Measurements from ENCODE around the gene INTU.
"Not testable (repeated sequence)": the region's sequence is repeated elsewhere in the genome, so short reads cannot be mapped to it uniquely, and the experiment has no call there.

Gene INTU

GRCh38 chr4:127632420-127633403, at the start of gene INTU:
INTU (plus strand) TSS chr4:127632957; CDS start chr4:127633035, 78 bp downstream.
- DNase-seq, result peak; percentile 82 to 90

- DNase-seq, result not testable (repeated sequence)
Observed at GRCh38 chr4:127586496-127586895, 46.3 kb upstream of the INTU start.

DNA sequence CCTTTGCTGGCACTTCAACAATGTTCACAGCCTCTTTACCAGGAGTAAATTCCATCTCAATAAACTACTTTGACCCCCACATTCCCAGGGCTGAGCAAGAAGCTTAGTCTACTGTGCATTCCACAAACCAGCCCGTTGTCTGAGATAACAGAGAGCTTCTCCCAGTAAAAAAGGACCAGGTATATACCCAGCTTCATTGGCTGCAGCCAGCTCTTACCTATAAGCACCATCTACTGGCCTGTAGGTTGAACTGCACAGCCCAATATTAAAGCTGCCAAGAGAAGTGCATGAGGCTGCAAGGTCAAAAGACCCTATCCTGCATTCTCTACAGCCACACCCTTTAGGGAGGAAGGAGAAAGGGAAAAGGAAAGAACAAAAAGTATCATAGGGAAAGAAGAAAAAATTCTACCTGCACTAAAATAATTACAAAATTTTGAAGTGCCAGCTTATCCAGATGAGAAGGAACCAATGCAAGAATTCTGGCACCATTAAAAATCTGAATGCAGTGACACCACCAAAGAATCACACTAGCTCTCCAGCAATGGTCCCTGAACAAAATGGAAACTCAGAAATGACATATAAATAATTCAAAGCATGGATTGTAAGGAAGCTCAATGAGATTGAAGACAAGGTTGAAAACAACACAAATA, 45.7 kb upstream of the INTU start:
- DNase-seq, result peak in 1 of 2 experiments; percentile 38

DNA sequence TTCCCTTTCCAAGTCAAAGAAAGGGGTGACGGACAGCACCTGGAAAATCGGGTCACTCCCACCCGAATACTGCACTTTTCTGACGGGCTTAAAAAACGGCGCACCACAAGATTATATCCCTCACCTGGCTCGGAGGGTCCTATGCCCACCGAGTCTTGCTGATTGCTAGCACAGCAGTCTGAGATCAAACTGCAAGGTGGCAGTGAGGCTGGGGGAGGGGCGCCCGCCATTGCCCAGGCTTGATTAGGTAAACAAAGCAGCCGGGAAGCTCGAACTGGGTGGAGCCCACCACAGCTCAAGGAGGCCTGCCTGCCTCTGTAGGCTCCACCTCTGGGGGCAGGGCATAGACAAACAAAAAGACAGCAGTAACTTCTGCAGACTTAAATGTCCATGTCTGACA, 43.6 kb upstream of the INTU start:
- DNase-seq, result not testable (repeated sequence)

DNA sequence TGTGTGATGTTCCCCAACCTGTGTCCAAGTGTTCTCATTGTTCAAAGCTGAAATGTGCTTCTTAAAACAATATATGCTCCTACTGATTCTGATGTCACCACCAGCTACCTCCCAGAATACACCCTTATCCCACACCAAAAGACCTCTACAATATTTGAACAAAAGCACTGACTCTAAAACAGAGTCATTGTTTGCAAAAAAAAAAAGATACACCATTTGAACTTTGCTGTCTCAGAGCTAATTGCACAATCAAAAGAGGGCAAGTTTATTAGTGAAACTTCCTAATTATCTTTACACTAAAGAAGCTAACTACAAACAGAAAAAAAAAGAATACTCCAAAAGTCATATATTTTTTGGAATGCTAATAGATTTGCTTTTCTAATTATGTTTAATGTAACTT, 34.1 kb upstream of the INTU start:
- DNase-seq, result no peak

- DNase-seq, result peak in 1 of 2 experiments; percentile 11
Observed at GRCh38 chr4:127601029-127601428, 31.7 kb upstream of the INTU start.

DNA sequence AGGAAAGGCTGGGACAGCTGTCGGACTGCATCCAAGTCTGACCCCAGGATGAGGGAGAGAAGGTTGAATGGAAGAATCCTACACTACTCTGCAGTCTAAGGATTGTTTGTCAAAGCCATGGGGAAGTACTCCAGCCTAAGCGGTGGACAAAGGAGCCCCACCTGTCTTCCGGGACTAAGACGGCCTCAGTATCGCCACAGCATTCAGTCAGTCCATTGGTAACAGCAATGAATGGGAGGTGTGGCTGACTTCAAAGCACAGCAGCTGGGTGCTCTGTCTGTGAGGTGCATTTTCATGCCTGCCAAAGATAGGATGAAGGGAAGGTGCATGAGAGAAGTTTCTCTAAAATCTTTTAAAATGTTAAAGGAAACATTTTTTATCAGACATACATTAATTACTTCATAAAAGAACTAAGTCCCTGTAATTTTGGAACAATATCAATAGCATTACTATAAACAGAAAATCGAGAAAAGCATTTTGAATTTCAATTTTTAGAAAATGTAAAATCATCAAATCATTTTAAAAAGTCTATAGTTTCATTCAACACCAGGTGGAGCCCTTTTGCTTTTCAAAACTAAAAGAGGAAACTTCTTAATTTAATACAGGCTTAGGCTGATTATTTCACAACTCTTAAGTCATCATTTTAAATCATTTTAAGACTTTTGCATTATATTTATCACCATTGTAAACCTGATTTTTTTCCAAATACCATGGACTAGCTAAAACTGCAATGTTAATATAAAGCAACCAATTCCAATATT, 27.6 kb upstream of the INTU start:
- peak; percentile 55 to 79 for DNase-seq

- no peak for DNase-seq
Observed at GRCh38 chr4:127606823-127607222, 25.9 kb upstream of the INTU start.

- no peak for DNase-seq
Observed at GRCh38 chr4:127609484-127609883, 23.3 kb upstream of the INTU start.

- no peak for DNase-seq
Observed at GRCh38 chr4:127610488-127610887, 22.3 kb upstream of the INTU start.

GRCh38 chr4:127616898-127617297, 15.9 kb upstream of the INTU start:
- no peak for DNase-seq

DNA sequence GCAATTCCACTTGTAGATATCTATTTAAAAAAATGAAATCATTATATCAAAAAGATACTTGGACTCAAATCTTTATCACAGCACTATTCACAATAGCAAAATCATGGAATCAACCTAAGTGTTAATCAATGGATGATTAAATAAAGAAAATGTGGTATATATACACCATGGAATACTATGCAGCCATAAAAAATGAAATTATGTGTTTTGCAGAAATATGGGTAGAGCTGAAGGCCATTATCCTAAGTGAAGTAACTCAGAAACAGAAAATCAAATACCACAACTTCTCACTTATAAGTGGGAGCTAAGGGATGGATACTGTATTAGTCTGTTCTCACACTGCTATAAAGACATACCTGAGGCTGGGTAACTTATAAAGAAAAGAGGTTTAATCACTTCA, 14.3 kb upstream of the INTU start:
- no peak for DNase-seq

DNA sequence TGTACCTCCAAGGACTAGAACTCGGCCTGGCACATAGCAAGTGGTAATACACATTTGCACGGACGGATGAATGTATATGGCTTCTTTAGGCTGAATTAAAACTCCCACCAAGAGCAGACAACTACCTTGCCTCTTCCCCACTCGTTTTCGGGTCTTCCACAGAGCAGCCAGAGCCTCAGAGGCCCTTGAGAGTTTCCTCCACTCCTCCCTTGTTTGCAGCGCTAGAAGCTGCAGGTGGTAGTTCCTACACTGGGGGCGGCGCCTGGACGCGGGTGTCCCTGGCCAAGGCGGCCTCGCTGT, 10.2 kb upstream of the INTU start:
- no peak for DNase-seq

DNA sequence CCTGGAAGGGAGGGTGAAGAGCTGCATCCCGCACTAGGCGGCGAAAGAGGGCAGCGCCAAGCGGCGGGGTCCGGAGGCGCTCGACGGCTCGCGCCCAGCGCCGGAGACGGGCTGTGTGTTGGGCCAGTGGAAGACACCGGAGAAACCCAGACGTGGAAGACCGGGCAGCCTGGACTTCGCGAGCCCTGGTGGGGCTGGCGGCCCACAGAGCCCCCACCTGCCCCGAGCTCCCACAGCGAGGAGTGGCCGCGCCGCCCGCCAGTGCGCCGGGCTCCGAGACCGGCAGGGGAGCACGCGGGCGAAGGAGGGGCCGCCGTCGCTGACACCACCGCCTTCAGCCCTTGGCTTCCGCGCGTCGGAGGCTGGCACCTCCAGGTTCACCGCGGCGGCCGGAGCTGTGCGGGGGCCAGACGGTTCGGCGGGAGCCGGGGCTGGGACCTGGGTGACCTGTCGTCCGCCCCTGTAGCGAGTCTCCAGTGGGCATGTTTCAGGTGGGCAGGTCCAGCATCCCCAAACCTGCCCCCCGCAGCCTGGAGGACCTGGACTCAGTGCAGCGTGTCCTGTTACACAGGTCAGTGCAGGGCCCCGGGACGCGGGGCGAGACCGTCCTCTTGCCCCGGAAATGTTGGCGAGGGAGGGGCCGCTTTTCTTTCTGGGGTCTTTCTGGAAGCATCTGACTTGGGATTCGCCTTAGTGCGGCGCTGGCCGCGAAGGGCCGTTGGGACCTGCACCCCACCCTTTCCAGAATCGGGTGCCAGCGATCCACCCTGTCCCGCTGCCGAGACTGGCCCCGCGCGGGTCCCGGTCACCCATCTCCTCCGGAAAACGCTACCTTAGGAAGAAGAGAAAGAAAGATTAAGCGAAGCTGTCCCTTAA, 9.6 kb upstream of the INTU start:
- DNase-seq, result no peak

- DNase-seq, result no peak
Observed at GRCh38 chr4:127623797-127624083, 9.0 kb upstream of the INTU start.

DNA sequence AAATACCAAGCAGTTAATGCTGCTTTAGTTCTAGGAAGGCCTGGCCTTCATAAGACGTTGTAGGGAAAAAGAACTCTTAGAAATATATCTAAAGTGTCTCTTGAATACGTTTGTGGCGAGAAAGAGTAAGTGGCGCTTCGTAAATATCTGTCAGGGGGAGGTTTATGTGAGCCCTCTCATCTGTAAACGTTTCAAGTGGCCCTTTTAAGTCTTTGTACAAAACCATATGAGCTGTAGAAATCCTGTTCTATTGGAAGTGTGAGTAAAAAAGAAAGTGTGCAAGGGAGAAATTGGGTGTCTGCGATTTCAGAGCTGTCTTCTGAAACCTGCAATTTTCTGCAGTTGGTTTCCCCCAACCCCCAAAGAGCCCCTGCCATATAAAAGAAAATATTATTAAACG, 8.6 kb upstream of the INTU start:
- DNase-seq, result no peak

GRCh38 chr4:127629371-127629770, 3.4 kb upstream of the INTU start:
- no peak for DNase-seq

DNA sequence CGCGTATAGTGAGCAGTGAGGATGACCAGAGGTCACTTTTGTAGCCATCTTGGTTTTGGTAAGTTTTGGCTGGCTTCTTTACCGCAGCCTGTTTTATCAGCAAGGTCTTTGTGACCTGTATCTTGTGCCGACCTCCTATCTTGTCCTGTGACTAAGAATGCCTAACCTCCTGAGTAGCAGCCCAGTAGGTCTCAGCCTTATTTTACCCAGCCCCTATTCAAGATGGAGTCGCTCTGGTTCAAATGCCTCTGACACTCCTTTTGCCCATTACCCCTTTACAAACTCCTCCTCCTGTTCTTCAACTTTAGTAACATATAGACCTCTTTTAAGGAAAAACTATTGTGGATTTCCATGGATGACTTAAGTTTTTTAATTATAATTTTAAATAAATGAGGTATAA, 2.6 kb upstream of the INTU start:
- DNase-seq, result no peak

GRCh38 chr4:127631420-127631819, 1.3 kb upstream of the INTU start:
- DNase-seq, result no peak

DNA sequence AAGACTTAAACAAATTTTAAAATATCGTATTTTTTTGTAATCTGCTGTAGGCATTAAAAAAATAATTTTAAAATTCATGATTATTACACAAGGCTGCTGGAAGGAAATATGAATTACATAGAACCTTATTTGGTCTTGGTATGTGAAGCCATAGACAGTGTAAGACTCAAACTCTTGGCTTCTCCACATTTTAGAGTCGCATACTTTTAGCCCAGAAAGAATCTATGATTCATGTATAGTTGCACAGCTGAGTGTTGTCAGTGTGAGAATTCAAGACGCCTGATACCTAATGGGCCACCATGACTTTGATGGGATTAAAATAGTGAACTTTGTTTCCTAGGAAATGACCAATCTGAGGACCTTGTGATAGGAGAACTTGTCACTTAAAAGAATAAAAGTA, 1.4 kb downstream of the INTU start:
- no peak for DNase-seq

DNA sequence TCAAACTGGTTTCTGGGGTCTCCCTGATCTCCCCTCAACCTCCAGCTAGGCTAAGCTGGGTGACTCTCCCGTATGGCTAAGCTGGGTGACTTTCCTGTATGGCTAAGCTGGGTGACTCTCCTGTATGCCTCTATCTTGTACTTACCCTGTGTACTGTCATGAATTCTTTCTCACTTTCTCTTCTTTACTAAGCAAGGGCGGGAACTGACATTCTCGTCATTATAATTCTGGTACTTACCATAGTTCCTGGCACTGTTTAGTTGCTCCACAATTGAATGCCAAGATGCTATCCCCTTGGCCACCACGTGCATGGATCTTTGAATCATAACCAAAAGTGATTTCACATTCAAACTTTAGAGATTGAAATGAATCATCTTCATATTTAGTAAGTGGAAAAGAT, 8.8 kb downstream of the INTU start:
- DNase-seq, result no peak

DNA sequence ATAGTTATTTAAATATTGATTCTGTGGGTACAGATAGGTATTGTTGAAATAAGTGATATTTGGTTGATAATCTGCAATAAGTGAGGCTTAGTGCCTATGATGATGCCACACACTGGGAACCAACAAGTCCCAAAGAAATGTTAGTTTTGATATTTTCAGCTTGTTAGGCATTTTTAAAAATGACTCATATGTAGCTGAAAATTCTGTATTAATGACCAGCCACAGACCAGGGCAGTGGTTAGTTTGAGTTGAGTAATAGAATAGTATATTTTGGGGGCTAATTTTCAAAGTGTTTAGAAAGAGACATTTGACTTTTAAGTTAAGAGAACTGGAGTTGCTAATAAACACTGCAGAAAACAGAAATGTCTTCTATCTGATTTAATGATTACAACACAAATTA, 9.4 kb downstream of the INTU start:
- DNase-seq, result no peak

GRCh38 chr4:127643791-127644190, 11.0 kb downstream of the INTU start:
- DNase-seq, result peak in 1 of 2 experiments; percentile 2
